GM18502 (cell line): Measurements from ENCODE around the gene PXMP4.

Experiments used
- ATAC-seq: cut with Tn5 transposase; IDR thresholded peaks from one replicate; pipeline ENCODE4 v1.9.1; 2021; ENCODE audit warnings: mild to moderate bottlenecking; ENCODE audit not compliant: unreplicated experiment, poor library complexity

PXMP4 gene

DNA sequence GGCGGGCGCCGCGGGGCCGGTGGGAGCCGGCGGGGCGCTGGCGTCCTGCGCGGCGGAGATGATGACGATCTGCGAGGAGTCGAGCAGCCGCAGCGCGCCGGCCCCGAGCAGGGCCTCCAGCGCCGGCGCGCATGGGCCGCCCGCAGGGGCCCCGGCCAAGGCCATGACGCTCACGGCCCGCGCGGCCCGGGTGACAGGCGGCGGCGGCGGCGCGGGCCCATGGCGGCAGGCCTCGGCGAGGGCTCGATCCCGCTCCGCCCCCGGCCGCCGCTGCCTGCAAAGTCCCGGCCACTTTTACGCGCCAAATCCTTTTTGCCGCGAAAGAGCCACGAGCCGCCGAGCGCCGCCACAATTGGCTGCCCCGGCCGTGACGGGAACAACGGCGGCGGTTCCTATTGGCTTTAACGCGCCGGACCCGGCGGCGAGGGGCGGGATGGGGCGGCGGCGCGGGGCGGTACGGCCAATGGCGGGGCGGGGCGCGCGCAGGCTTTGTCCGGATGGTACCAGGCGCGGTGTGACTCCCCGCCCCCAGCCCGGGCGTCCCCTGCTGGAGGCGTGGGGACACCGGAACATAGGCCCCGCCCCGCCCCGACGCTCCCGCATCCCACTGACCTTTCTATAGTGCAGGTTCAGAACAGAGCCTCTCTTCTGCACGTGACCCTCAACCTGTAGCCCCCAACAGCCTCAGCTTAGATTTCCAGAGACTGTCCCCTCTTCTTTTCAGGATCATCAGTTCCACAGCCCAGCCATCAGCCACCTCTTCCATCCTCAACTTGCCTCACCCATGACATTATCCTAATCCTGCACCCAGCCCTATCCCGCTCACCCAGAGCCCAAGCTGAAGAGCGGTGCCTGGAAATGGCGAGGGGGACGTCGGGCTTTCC is 33.8 kb downstream of the PXMP4 start, which contains the start of gene E2F1:
Gene E2F1 (minus strand): TSS at position 286 of the 884 bp plus-strand sequence. CDS start 121 bp downstream, at position 165.
- ATAC-seq: peak; percentile 86

GRCh38 chr20:33685328-33686099 is 34.6 kb downstream of the PXMP4 start:
- peak; percentile 40 for ATAC-seq

GRCh38 chr20:33684533-33685327 is 35.4 kb downstream of the PXMP4 start:
- ATAC-seq: no peak

- no peak for ATAC-seq
Observed at GRCh38 chr20:33681728-33682353, 38.3 kb downstream of the PXMP4 start.

DNA sequence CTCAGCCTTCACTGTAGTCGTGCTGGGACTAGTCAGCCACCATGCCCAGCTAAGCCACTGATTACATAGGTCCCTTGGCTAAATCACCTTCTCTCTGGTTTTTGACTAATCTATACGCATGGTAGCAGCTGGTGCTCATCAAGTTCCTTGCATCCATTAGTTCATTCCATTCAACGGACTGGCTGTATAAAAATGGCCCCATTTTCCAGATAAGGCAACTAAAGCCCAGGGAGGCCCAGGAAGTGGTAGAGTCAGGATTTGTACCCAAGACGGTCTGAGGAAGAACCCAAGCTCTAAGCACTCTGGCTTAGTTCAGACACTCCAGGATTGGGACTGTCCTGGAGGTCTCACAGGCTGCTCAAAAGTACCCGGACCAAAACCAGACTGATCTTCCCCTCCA is 38.8 kb downstream of the PXMP4 start:
- ATAC-seq: no peak

DNA sequence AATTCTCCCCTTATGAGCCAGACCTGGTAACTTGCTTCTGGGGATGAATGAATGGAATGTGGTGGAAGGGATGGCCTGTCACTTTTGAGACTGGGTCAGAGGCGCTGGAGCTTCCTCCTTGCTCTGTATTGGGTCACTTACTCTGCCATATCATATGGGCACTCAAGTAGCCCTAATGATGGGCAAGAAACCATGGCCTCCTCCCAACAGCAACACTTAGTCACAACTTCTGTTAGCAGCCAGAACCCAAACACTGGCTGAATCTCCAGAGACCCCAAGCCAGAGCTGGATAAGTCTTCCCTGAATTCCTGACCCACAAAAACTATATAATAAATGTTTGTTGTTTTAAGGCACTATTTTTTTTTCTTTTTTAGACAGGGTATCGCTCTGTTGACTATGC is 39.4 kb downstream of the PXMP4 start:
- no peak for ATAC-seq

- ATAC-seq: no peak
Observed at GRCh38 chr20:33679758-33680485, 40.2 kb downstream of the PXMP4 start.

DNA sequence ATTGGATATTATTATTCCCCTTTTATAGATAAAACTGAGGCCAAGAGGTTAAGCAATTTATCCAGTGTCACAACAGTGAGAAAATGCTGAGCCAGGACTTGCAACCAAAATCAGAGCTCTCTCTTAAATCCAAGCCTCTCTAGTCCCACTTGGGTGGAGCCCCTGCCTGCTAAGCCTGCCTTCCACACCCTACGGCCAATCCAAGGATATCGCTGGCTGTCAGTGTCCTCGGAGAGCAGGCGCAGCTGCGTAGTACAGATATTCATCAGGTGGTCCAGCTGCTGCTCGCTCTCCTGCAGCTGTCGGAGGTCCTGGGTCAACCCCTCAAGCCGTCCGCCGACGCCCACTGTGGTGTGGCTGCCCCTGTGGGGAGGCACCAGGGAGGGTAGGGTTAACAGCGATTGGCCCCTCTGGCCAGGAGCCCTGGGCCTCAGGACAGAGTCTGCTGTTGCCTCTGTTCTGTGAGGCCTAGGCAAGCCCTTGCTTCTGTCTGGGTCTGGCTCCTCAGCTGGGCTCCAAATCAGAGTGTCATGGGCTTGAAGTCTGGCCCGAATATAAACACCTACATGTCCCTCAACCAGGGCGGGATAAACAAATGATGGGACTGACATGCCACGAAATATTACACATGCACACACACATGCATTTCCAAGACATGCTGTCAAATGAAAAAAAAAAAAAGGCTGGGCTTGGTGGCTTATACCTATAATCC is 42.0 kb downstream of the PXMP4 start:
- no peak for ATAC-seq

- ATAC-seq: no peak
Observed at GRCh38 chr20:33676652-33677645, 43.2 kb downstream of the PXMP4 start.

GRCh38 chr20:33676121-33676520 is 44.0 kb downstream of the PXMP4 start:
- no peak for ATAC-seq

DNA sequence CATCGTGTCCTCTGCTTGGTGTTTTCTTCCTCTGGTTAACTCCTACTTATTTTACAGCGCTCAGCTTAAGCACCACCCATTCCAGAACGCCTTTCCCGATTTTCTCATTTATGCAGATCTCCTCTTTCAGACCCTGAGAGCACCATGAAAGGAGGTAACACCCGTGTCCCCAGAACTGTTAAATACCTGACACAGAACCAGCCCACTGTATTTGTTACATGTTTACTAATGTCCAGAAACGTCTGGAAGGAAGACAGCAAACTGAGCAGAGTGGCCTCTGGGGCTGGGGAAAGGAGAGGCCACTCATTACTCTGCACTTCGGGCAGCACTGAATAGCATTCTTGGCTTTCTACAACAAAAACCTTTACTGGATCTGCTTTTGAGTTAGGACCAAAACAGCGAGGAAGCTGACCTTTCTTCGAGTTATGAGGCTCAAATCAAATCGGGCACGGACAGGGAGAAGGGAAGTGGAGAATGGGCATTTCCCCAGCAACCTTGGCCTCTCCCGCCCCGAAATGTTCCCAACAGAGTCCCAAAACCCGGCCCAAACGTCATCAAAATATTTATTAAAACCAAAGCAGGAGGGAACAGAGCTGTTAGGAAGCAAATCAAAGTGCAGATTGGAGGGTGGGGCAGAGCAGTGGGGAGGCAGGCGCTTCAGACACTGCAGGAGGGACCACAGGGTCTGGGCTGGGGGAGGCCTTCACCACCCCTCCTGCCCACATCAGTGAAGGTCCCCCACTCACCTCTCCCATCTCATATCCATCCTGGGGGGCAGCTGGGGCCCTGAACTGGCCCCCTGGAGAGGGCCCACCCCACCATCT is 44.8 kb downstream of the PXMP4 start:
- no peak for ATAC-seq

DNA sequence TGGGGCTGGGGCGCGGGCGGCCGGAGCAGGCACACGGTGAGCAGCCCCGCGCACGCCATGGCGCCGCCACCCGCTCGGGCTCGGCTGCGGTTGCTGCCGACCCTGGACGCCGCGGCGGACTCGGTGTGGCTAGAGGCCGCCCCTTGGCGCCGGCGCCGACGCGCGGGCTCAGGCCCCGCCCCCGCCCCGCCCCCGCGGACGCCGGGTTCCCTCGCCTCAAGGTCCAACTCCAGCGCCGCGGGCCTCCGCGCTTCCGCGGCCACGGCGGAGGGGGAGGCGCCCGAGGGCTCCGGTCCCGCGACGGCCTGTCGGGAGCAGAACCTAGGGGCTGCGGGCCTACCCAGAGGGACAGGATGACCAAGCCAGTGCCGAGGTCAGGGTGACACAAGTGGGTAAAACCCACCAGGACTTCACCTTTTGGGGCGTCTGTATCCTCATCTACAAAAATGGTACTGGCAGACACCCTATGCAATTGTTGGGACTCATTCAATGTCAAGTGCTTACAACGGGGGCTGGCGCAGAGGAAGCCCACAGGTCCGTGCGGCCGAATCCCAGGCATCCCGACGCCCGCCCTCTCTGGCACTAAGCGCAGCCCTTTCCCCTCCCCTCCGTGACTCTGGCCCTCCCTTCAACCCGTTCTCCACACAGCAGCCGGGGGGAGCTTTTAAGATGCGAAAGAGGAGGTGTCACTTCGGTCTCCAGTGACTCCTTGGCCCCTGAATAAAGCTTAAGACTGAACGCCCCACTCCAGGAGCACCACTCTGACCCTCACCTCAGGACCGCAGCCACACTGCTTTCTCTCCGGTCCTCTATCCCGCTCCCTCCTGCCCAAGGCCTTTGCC is 45.6 kb downstream of the PXMP4 start, which contains the start of gene NECAB3:
Gene NECAB3 (minus strand): TSS at position 135 of the 842 bp plus-strand sequence. CDS start 76 bp downstream, at position 59.
- ATAC-seq: peak; percentile 76

GRCh38 chr20:33673410-33674293 is 46.5 kb downstream of the PXMP4 start:
- peak; percentile 36 for ATAC-seq

DNA sequence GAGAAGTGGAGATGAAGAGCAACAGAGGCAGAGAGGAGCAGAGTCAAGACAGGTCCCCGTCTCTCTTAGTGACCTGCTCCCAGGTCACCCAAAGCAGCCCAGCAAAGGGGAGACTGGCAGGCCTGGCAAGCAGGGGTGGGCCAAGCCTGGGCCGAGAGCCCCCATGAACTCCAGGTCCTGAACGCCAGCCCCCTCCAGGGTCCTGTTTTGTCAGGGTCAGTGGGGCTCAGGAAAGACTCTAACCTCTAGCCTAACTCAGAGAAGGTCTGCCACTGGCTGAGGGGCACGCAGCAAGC is 47.0 kb downstream of the PXMP4 start:
- ATAC-seq: no peak
